OCI-LY7 (cell line): ENCODE data around the gene ZSCAN5B. TPM values are rescaled to one million over a fixed set of nuclear protein-coding genes. Genes with fewer than 3 reads are reported as not detected.

Experiments
- BruUV-seq: library from RNA; stranded (reverse); fragments of 400-500 nt; replicated peaks from 2 replicates; lab custom pipeline; 2021; lab: Mats Ljungman, UMichigan
- CTCF ChIA-PET: fragments of 300-600 bp; sonication (Branson Sonifier 250); formaldehyde crosslinking; loops from one replicate; lab custom pipeline; 2022; ENCODE audit warnings: antibody characterized with exemption; ENCODE audit not compliant: unreplicated experiment; lab: Charles Lee
- POLR2A ChIA-PET: fragments of 300-600 bp; sonication (Branson Sonifier 250); formaldehyde crosslinking; loops from one replicate; lab custom pipeline; 2022; ENCODE audit warnings: antibody characterized with exemption; lab: Charles Lee
- DNase-seq: peaks from one replicate; pipeline ENCODE4 v3.0.0-alpha.2; 2015; ENCODE audit warnings: low spot score
- H2AFZ ChIP-seq: fragments of 200-600 bp; sonication (generic), shearing (Covaris generic); 2 replicates; pipeline ENCODE4 v1.6.1; 2014; ENCODE audit warnings: mild to moderate bottlenecking, antibody characterized with exemption, low read length, moderate library complexity
- H3K27ac ChIP-seq: fragments of 200-600 bp; sonication (generic); 2 replicates; pipeline ENCODE4 v1.5.1; 2014; ENCODE audit warnings: mixed run types, low read depth, mild to moderate bottlenecking, moderate library complexity, low read length, inconsistent platforms; ENCODE audit not compliant: poor library complexity, severe bottlenecking
- H3K36me3 ChIP-seq: fragments of 200-600 bp; sonication (generic); 2 replicates; pipeline ENCODE4 v1.6.1; 2014; ENCODE audit warnings: mild to moderate bottlenecking, antibody characterized with exemption, low read length, moderate library complexity, mixed read lengths; ENCODE audit not compliant: insufficient read depth
- H3K4me1 ChIP-seq: fragments of 200-600 bp; sonication (generic); 2 replicates; pipeline ENCODE4 v1.5.1; 2014; ENCODE audit warnings: mild to moderate bottlenecking, low read length; ENCODE audit not compliant: insufficient read depth, poor library complexity, severe bottlenecking
- H3K4me2 ChIP-seq: fragments of 200-600 bp; sonication (generic); 2 replicates; pipeline ENCODE4 v1.6.1; 2014; ENCODE audit warnings: mild to moderate bottlenecking, low read length
- H3K4me3 ChIP-seq: fragments of 200-600 bp; sonication (generic); 2 replicates; pipeline ENCODE4 v1.5.1; 2014; ENCODE audit warnings: mild to moderate bottlenecking, low read depth, low read length; ENCODE audit not compliant: poor library complexity, severe bottlenecking
- H3K79me2 ChIP-seq: fragments of 200-600 bp; sonication (generic); 2 replicates; pipeline ENCODE4 v1.6.1; 2016; ENCODE audit warnings: low read depth, mild to moderate bottlenecking, low read length, moderate library complexity, mixed read lengths; ENCODE audit not compliant: insufficient read depth
- H3K9me2 ChIP-seq: fragments of 200-600 bp; sonication (generic); 2 replicates; pipeline ENCODE4 v1.6.1; 2016; ENCODE audit warnings: mild to moderate bottlenecking, low read length, mixed read lengths; ENCODE audit not compliant: insufficient read depth
- H3K9me3 ChIP-seq: fragments of 200-600 bp; sonication (generic); 2 replicates; pipeline ENCODE4 v1.6.1; 2014; ENCODE audit warnings: mild to moderate bottlenecking, mixed run types, low read length, mixed read lengths
- H4K20me1 ChIP-seq: fragments of 200-600 bp; sonication (generic); 2 replicates; pipeline ENCODE4 v1.6.1; 2014; ENCODE audit warnings: mild to moderate bottlenecking, antibody characterized with exemption, low read length, moderate library complexity, mixed read lengths; ENCODE audit not compliant: insufficient read depth
- EZH2phosphoT487 ChIP-seq: fragments of 200-600 bp; sonication (generic); IDR thresholded peaks from 2 replicates; pipeline ENCODE4 v1.6.1; 2018; ENCODE audit warnings: low read depth, borderline replicate concordance, mild to moderate bottlenecking, mixed run types, antibody characterized with exemption, low read length, moderate library complexity, mixed read lengths
- intact Hi-C: fragments of 100-400 bp; cut with micrococcal nuclease; formaldehyde crosslinking; loops from one replicate; pipeline ENCODE4 v1.10.0; 2022; ENCODE audit not compliant: unreplicated experiment
- total RNA-seq, 2 experiments: library from RNA; depleted of rRNA in 1 of 2; stranded (reverse); fragments of >200 nt in 1 of 2; shearing (Covaris generic) in 1 of 2; gene quantifications; 2 replicates each; pipeline ENCODE4 v1.2.3, GENCODE V29; 2014 to 2022
- TF ChIP-seq, protein P1 (sequence below): fragments of 200-600 bp; sonication (generic); conservative IDR thresholded peaks from 2 replicates; pipeline ENCODE4 v1.5.1; 2014; ENCODE audit warnings: mild to moderate bottlenecking, antibody characterized with exemption, low read length, moderate library complexity, mixed read lengths

The ZSCAN5B gene
- total RNA-seq, 2 experiments from 2014 or later = not detected

DNA sequence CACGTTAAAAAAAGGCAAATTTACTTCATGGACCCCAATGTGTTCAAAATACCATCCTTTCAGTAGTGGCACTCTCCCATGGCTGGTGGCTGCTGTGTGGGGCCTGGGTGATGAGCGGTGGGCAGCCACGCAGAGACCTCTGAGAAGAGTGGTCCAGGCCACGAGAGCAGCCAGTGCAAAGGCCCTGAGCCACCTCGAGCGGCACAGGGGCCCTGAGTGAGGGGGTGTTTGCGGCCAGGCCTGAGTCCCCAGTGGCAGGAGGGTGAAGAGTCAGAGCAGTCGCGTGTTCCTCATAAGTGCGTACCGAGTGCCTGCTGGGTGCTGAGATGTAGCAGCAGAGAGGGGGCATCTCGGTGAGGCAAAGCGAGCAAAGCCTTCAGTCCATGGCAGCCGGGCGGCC, 49.5 kb downstream of the ZSCAN5B start:
- no peak overlapping the region for H3K4me2 ChIP-seq
- H3K9me3 ChIP-seq = no peaks in the 10 kb centered on the region
- H3K36me3 ChIP-seq = peaks cover 27% of the 10 kb centered on the region
- H3K9me2 ChIP-seq = no peaks in the 10 kb centered on the region
- intact Hi-C loops = no loop called here
- no peak overlapping the region for H2AFZ ChIP-seq
- POLR2A ChIA-PET = no interaction called here
- H3K27ac ChIP-seq = no peak overlapping the region
- H3K79me2 ChIP-seq = no peaks in the 10 kb centered on the region; the same call in 1 of the 2 replicates
- no peak for DNase-seq
- no TSS peak for BruUV-seq
- no peak for TF ChIP-seq EZH2phosphoT487
- TF ChIP-seq, protein P1, sequence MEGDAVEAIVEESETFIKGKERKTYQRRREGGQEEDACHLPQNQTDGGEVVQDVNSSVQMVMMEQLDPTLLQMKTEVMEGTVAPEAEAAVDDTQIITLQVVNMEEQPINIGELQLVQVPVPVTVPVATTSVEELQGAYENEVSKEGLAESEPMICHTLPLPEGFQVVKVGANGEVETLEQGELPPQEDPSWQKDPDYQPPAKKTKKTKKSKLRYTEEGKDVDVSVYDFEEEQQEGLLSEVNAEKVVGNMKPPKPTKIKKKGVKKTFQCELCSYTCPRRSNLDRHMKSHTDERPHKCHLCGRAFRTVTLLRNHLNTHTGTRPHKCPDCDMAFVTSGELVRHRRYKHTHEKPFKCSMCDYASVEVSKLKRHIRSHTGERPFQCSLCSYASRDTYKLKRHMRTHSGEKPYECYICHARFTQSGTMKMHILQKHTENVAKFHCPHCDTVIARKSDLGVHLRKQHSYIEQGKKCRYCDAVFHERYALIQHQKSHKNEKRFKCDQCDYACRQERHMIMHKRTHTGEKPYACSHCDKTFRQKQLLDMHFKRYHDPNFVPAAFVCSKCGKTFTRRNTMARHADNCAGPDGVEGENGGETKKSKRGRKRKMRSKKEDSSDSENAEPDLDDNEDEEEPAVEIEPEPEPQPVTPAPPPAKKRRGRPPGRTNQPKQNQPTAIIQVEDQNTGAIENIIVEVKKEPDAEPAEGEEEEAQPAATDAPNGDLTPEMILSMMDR = no peak
- H3K4me3 ChIP-seq = no peak overlapping the region
- no peaks in the 10 kb centered on the region for H4K20me1 ChIP-seq
- CTCF ChIA-PET = no interaction called here
- H3K4me1 ChIP-seq = no peaks in the 10 kb centered on the region

DNA sequence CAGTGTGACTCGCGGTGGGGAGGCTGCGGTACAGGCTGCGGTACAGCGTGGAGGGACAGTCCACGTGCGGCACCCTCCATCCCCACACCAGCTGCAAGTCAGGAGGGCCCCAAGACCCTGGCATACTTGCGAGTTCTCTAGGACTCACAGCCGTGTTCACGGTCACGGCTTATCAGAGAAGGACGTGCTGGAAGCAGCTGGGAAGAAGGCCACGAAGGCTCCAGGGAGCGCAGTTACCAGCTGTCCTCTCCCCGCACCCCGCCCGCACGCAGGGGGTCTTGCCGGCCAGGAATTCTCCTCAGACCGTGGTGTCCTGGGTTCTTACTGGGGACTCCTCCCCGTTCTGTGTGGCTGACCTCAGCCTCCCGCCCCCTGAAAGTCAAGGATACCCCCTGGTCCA, 50.3 kb downstream of the ZSCAN5B start:
- peaks cover under 1% of the 10 kb centered on the region for H3K4me1 ChIP-seq
- no peak overlapping the region for H3K27ac ChIP-seq
- H4K20me1 ChIP-seq = no peaks in the 10 kb centered on the region
- H3K79me2 ChIP-seq = peaks cover 2% of the 10 kb centered on the region; the same call in 1 of the 2 replicates
- TF ChIP-seq EZH2phosphoT487 = no peak
- TF ChIP-seq, protein P1 = no peak
- no peaks in the 10 kb centered on the region for H3K9me3 ChIP-seq
- no peak overlapping the region for H2AFZ ChIP-seq
- ChIA-PET POLR2A (no interaction called here), CTCF (no interaction called here)
- intact Hi-C loops = no loop called here
- DNase-seq = no peak
- no TSS peak for BruUV-seq
- H3K4me3 ChIP-seq = no peak overlapping the region
- H3K4me2 ChIP-seq = no peak overlapping the region
- H3K9me2 ChIP-seq = no peaks in the 10 kb centered on the region
- peaks cover 24% of the 10 kb centered on the region for H3K36me3 ChIP-seq

DNA sequence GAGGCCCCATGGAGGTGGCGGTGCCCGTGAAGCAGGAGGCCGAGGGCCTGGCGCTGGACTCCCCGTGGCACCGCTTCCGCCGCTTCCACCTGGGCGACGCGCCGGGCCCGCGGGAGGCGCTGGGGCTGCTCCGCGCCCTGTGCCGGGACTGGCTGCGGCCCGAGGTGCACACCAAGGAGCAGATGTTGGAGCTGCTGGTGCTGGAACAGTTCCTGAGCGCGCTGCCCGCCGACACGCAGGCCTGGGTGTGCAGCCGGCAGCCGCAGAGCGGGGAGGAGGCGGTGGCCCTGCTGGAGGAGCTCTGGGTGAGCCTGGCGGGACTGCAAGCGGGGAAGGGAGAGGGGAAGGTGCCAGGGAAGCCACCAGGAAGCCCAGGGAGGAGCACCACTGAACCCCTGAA, 50.7 kb downstream of the ZSCAN5B start:
- ChIA-PET POLR2A (no interaction called here), CTCF (no interaction called here)
- no peak overlapping the region for H3K4me3 ChIP-seq
- BruUV-seq = no TSS peak
- no peak overlapping the region for H3K4me2 ChIP-seq
- H3K27ac ChIP-seq = no peak overlapping the region
- no peak for DNase-seq
- intact Hi-C loops = no loop called here
- no peak for TF ChIP-seq EZH2phosphoT487
- TF ChIP-seq, protein P1 = no peak
- H3K9me3 ChIP-seq = no peaks in the 10 kb centered on the region
- no peaks in the 10 kb centered on the region for H3K9me2 ChIP-seq
- H3K4me1 ChIP-seq = peaks cover 4% of the 10 kb centered on the region
- H4K20me1 ChIP-seq = no peaks in the 10 kb centered on the region
- H2AFZ ChIP-seq = no peak overlapping the region
- peaks cover 6% of the 10 kb centered on the region for H3K79me2 ChIP-seq
- peaks cover 24% of the 10 kb centered on the region for H3K36me3 ChIP-seq
